ENCODE results near the gene APOL1. TPM values are rescaled to one million over a fixed set of nuclear protein-coding genes. Genes with fewer than 3 reads are reported as not detected.
"Not testable (repeated sequence)": the region's sequence is repeated elsewhere in the genome, so short reads cannot be mapped to it uniquely, and the experiment has no call there.

Gene APOL1
- total and polyA plus RNA-seq, 10 donors: 10.0 to 108 (median 44.7) TPM

DNA sequence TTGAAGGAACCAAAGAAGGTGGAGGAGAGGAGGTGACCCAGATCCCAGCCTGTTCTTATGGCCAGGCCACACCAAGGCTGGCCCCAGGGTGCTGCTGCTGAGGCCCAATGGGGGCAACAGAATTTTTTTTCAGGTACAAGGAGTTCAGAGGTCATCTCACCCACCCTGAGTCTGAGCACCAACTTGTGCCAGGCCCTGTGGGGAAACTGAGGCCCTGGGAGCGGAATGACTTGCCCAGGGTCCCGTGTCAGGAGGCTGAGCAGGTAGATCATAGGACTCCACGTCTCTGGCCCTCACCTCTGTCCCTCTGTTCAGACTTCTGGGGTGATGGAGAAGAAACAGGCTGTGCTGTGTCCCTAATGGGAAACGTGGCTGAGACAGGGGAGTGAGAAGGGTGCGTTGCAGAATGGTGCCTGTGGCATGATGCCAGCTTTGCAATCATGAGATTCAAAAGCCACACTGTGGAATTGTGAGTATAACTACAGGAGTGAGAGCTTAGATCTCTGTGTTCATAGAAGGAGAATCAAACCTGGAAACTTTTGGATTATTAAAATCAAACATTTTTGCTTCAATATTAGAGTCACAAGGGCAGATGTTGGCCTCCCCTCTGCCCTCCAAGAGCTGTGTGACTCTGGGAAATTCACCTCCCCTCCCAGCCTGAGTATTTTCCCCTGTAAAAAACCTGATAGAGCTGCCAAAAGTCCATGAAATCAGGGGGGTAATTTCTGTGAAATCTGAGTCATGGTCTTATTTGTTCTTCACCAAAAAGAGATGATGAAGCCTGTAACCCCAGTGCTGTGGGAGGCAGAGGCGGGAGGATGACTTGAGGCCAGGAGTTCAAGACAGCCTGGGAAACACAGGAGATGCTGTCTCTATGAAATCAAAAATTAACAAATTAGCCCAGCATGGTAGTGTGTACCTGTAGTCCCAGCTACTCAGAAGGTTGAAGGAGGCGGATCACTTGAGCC, 874 bp downstream of the APOL1 start:
- WGBS, 5 donors: 31 to 51% (median 49%) methylated on average over 7 of the region's 7 CpGs
- Histone ChIP-seq H3K36me3 (peaks cover 0 to 32% (median 13%) of the 10 kb centered on the region in 6 donors), H3K4me1 (peaks cover 33 to 66% (median 55%) of the 10 kb centered on the region in 6 donors), H3K9me3 (peaks cover 0 to 9% (median 6%) of the 10 kb centered on the region in 8 donors), H3K4me3 (peak overlapping the region; percentile 41 to 77 (median 54)), H3K27ac (peak overlapping the region; percentile 80 to 92 (median 84)), H3K27me3 (replicated peaks in 1 of 7) (no peaks in the 10 kb centered on the region)
- DNase-seq: no peak
- intact Hi-C loops (cut with DNase I; ENCODE audit: low total_unique reads): no loop called here
- no peak for TF ChIP-seq POLR2A (IDR thresholded peaks at IDR 0.05)
- TF ChIP-seq, protein P1, sequence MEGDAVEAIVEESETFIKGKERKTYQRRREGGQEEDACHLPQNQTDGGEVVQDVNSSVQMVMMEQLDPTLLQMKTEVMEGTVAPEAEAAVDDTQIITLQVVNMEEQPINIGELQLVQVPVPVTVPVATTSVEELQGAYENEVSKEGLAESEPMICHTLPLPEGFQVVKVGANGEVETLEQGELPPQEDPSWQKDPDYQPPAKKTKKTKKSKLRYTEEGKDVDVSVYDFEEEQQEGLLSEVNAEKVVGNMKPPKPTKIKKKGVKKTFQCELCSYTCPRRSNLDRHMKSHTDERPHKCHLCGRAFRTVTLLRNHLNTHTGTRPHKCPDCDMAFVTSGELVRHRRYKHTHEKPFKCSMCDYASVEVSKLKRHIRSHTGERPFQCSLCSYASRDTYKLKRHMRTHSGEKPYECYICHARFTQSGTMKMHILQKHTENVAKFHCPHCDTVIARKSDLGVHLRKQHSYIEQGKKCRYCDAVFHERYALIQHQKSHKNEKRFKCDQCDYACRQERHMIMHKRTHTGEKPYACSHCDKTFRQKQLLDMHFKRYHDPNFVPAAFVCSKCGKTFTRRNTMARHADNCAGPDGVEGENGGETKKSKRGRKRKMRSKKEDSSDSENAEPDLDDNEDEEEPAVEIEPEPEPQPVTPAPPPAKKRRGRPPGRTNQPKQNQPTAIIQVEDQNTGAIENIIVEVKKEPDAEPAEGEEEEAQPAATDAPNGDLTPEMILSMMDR (IDR thresholded peaks at IDR 0.05 in 8 of 11, conservative IDR thresholded peaks at IDR 0.05 in 3 of 11): no peak
- TF ChIP-seq POLR2AphosphoS5 (IDR thresholded peaks at IDR 0.05): no peak

DNA sequence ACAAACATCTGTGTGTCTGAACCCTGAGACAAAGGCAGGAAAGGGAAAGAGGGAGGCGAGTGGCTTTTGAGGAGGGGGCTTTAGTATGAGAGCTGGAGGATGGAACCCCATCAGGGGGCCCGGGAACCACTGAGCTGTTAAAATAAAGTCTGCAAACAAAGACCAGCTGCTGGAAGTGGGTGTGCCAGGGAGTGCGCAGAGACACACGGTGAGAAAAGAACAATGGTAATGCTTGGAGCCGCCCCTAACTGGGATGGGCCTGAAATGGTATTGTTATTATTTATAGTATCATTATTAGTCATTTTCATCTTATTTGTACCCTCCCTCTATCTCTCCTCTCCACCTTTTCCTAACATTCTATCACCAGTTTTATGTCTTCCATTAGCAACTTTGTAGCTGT, 2.6 kb downstream of the APOL1 start:
- 37 to 100% (median 85%) methylated on average over 1 to 2 of the region's 5 CpGs; no CpG with 5 or more reads in 2 of the 5 donors for WGBS, 5 donors
- Histone ChIP-seq H3K4me1 (peaks cover 41 to 82% (median 69%) of the 10 kb centered on the region in 6 donors), H3K27ac (peak overlapping the region in 6 of 8 donors; percentile 80 to 92 (median 86)), H3K4me3 (peak overlapping the region in 3 of 8 donors; percentile 51 to 77 (median 52)), H3K36me3 (peaks cover 0 to 50% (median 20%) of the 10 kb centered on the region in 6 donors)
- H3K9me3 ChIP-seq; intact Hi-C loops (cut with DNase I; ENCODE audit: low total_unique reads); DNase-seq; H3K27me3 ChIP-seq (replicated peaks in 1 of 7): not testable (repeated sequence)

DNA sequence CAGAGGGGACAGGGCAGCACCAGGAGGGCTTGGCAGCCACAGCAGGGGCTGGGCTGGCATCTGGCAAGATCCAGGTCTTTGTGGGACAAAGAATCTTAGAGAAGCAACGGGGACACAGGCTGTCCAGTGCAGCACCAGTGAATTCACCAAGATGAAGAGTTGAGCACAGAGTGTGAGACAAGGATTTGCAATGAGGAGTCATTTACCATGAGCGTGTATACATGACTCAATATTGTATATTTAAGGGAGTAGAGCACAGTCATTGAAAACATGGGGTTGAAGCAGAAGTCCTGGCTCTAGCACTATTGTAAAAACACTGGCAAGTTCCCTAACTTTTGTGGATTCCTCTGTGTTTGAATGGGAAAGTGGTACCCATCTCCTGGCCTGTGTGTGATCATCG, 3.5 kb downstream of the APOL1 start:
- H3K9me3 ChIP-seq: no peaks in the 10 kb centered on the region
- DNase-seq: no peak
- H3K36me3 ChIP-seq: peaks cover 0 to 59% (median 25%) of the 10 kb centered on the region in 6 donors
- H3K4me1 ChIP-seq: peaks cover 41 to 91% (median 70%) of the 10 kb centered on the region in 6 donors
- TF ChIP-seq POLR2AphosphoS5 (IDR thresholded peaks at IDR 0.05) (no peak), POLR2A (IDR thresholded peaks at IDR 0.05) (no peak)
- TF ChIP-seq, protein P1 (IDR thresholded peaks at IDR 0.05 in 8 of 11, conservative IDR thresholded peaks at IDR 0.05 in 3 of 11): no peak
- no peak overlapping the region for H3K4me3 ChIP-seq
- intact Hi-C loops (cut with DNase I; ENCODE audit: low total_unique reads): no loop called here
- H3K27ac ChIP-seq: peak overlapping the region in 7 of 8 donors; percentile 9 to 82 (median 46)
- no peaks in the 10 kb centered on the region for H3K27me3 ChIP-seq (replicated peaks in 1 of 7)
- WGBS, 5 donors: 86 to 94% (median 90%) methylated on average over 3 of the region's 3 CpGs

DNA sequence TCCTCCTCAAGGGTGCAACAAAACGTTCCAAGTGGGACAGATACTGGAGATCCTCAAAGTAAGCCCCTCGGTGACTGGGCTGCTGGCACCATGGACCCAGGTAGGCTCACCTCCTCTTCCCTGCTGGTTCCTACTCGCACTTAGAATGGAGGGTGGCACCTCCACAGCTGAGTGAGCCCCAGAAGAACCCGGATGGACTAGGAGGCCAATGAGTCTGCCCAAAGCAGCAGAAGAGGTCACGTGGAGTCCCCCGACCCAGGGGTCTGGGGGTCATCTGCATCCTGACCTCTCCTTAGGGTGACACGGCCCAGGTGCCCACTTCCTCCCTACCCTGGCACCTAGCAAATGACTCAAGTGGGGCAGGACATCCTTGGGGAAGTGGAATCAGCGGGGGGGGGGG, 4.4 kb downstream of the APOL1 start:
- peaks cover 0 to 67% (median 33%) of the 10 kb centered on the region in 6 donors for H3K36me3 ChIP-seq
- no peaks in the 10 kb centered on the region for H3K9me3 ChIP-seq
- TF ChIP-seq, protein P1 (IDR thresholded peaks at IDR 0.05 in 8 of 11, conservative IDR thresholded peaks at IDR 0.05 in 3 of 11): no peak
- TF ChIP-seq POLR2A (IDR thresholded peaks at IDR 0.05) (no peak), POLR2AphosphoS5 (IDR thresholded peaks at IDR 0.05) (no peak)
- peaks cover 40 to 91% (median 71%) of the 10 kb centered on the region in 6 donors for H3K4me1 ChIP-seq
- whole genome bisulfite sequencing, 5 donors: 55 to 85% (median 66%) methylated on average over 7 to 8 of the region's 8 CpGs
- peak overlapping the region in 4 of 8 donors; percentile 67 to 82 (median 74) for H3K27ac ChIP-seq
- H3K27me3 ChIP-seq (replicated peaks in 1 of 7): no peaks in the 10 kb centered on the region
- H3K4me3 ChIP-seq: no peak overlapping the region
- DNase-seq: no peak
- intact Hi-C loops (cut with DNase I; ENCODE audit: low total_unique reads): no loop called here
